ENCODE data around the gene STXBP2. TPM values are rescaled to one million over a fixed set of nuclear protein-coding genes. Genes with fewer than 3 reads are reported as not detected.

Gene STXBP2
- total RNA-seq, 1 experiment from 2014 or later = 141 TPM

GRCh38 chr19:7663706-7664105, 26.8 kb downstream of the STXBP2 start:
- RAD21 ChIA-PET (ENCODE audit: low non-redundant PET in 1 of 2, low total read pairs in 2 of 2, uncharacterized antibody in 2 of 2, unreplicated experiment in 2 of 2) = no interaction called here
- no peaks in the 10 kb centered on the region for H4K20me1 ChIP-seq (ENCODE audit: insufficient read depth)
- no peak overlapping the region for H2AFZ ChIP-seq (ENCODE audit: low read depth, low read length, poor library complexity, severe bottlenecking)
- no peaks in the 10 kb centered on the region for H3K4me1 ChIP-seq (ENCODE audit: control insufficient read depth in 1 of 2, insufficient read depth in 2 of 2, low read length in 2 of 2)
- no peak overlapping the region for H3K27ac ChIP-seq (ENCODE audit: low read depth, low read length)
- BruUV-seq (replicated peaks) = no TSS peak
- H3K4me2 ChIP-seq (ENCODE audit: low read length) = no peak overlapping the region
- CTCF ChIA-PET = no interaction called here
- H3K27me3 ChIP-seq (ENCODE audit: insufficient read depth, low read length) = no peaks in the 10 kb centered on the region
- intact Hi-C loops (cut with micrococcal nuclease) = no loop called here
- H3K79me2 ChIP-seq (ENCODE audit: insufficient read depth, low read length) = no peaks in the 10 kb centered on the region
- H3K9me2 ChIP-seq (ENCODE audit: insufficient read depth) = no peaks in the 10 kb centered on the region
- H3K4me3 ChIP-seq (replicated peaks in 1 of 2; ENCODE audit: low read depth in 1 of 2, low read length in 2 of 2) = no peak overlapping the region
- H3K9ac ChIP-seq (ENCODE audit: low read length) = no peak overlapping the region
- DNase-seq (ENCODE audit: low read depth, low spot score) (no peak), ATAC-seq (no peak)
- no peaks in the 10 kb centered on the region for H3K9me3 ChIP-seq (ENCODE audit: control insufficient read depth in 1 of 2, insufficient read depth in 1 of 2, low read depth in 1 of 2, low read length in 2 of 2)
- TF ChIP-seq POLR2AphosphoS5 (IDR thresholded peaks at IDR 0.05; ENCODE audit: low read depth, low read length) (no peak), TCF7L2 (IDR thresholded peaks at IDR 0.05; ENCODE audit: borderline replicate concordance, extremely low read depth, insufficient read depth, insufficient read length) (no peak), RAD21 (IDR thresholded peaks at IDR 0.05; ENCODE audit: low read depth) (no peak), SIN3A (IDR thresholded peaks at IDR 0.05; ENCODE audit: low read depth) (no peak)
- TF ChIP-seq, protein P1, sequence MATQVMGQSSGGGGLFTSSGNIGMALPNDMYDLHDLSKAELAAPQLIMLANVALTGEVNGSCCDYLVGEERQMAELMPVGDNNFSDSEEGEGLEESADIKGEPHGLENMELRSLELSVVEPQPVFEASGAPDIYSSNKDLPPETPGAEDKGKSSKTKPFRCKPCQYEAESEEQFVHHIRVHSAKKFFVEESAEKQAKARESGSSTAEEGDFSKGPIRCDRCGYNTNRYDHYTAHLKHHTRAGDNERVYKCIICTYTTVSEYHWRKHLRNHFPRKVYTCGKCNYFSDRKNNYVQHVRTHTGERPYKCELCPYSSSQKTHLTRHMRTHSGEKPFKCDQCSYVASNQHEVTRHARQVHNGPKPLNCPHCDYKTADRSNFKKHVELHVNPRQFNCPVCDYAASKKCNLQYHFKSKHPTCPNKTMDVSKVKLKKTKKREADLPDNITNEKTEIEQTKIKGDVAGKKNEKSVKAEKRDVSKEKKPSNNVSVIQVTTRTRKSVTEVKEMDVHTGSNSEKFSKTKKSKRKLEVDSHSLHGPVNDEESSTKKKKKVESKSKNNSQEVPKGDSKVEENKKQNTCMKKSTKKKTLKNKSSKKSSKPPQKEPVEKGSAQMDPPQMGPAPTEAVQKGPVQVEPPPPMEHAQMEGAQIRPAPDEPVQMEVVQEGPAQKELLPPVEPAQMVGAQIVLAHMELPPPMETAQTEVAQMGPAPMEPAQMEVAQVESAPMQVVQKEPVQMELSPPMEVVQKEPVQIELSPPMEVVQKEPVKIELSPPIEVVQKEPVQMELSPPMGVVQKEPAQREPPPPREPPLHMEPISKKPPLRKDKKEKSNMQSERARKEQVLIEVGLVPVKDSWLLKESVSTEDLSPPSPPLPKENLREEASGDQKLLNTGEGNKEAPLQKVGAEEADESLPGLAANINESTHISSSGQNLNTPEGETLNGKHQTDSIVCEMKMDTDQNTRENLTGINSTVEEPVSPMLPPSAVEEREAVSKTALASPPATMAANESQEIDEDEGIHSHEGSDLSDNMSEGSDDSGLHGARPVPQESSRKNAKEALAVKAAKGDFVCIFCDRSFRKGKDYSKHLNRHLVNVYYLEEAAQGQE (IDR thresholded peaks at IDR 0.05; ENCODE audit: low read depth) = no peak
- POLR2A ChIA-PET = no interaction called here
- H3K36me3 ChIP-seq (ENCODE audit: control insufficient read depth in 1 of 2, insufficient read depth in 2 of 2, low read length in 2 of 2) = no peaks in the 10 kb centered on the region

DNA sequence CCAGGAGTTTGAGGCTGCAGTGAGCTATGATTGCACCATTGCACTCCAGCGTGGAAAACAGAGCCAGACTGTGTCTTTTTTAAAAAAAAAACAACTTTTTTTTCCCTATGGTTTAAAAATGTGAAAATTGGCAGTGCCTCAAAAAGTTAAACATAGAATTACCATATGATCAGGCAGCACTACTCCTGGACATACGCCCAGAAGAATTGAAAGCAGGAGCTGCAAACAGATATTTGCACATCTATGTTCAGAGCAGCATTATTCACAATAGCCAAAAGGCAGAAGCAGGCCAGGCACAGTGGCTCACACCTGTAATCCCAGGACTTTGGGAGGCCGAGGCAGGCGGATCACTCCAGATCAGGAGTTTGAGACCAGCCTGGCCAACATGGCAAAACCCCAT, 28.2 kb downstream of the STXBP2 start:
- no peak for DNase-seq (ENCODE audit: low read depth, low spot score)
- ATAC-seq = no peak
- ChIA-PET RAD21 (ENCODE audit: low non-redundant PET in 1 of 2, low total read pairs in 2 of 2, uncharacterized antibody in 2 of 2, unreplicated experiment in 2 of 2) (no interaction called here), POLR2A (interaction anchor here (1.3 kb wide), 1 partner anchor 16 kb away, joined by 3 read pairs; the partner anchor contains the start of gene TRAPPC5), CTCF (interaction anchor here (1.2 kb wide), 1 partner anchor 16 kb away, joined by 3 read pairs; the partner anchor contains the start of gene TRAPPC5)
- Histone ChIP-seq H3K36me3 (ENCODE audit: control insufficient read depth in 1 of 2, insufficient read depth in 2 of 2, low read length in 2 of 2) (no peaks in the 10 kb centered on the region), H3K27me3 (ENCODE audit: insufficient read depth, low read length) (no peaks in the 10 kb centered on the region), H2AFZ (ENCODE audit: low read depth, low read length, poor library complexity, severe bottlenecking) (no peak overlapping the region), H3K79me2 (ENCODE audit: insufficient read depth, low read length) (no peaks in the 10 kb centered on the region), H3K4me3 (replicated peaks in 1 of 2; ENCODE audit: low read depth in 1 of 2, low read length in 2 of 2) (no peak overlapping the region), H4K20me1 (ENCODE audit: insufficient read depth) (no peaks in the 10 kb centered on the region), H3K4me2 (ENCODE audit: low read length) (no peak overlapping the region), H3K27ac (ENCODE audit: low read depth, low read length) (no peak overlapping the region), H3K4me1 (ENCODE audit: control insufficient read depth in 1 of 2, insufficient read depth in 2 of 2, low read length in 2 of 2) (no peaks in the 10 kb centered on the region), H3K9me2 (ENCODE audit: insufficient read depth) (no peaks in the 10 kb centered on the region), H3K9ac (ENCODE audit: low read length) (no peak overlapping the region), H3K9me3 (ENCODE audit: control insufficient read depth in 1 of 2, insufficient read depth in 1 of 2, low read depth in 1 of 2, low read length in 2 of 2) (no peaks in the 10 kb centered on the region)
- intact Hi-C loops (cut with micrococcal nuclease) = no loop called here
- no TSS peak for BruUV-seq (replicated peaks)
- TF ChIP-seq EGR1 (IDR thresholded peaks at IDR 0.05; ENCODE audit: low read depth) (no peak), ATF3 (IDR thresholded peaks at IDR 0.05) (no peak), EZH2 (IDR thresholded peaks at IDR 0.05) (no peak), SRF (IDR thresholded peaks at IDR 0.05; ENCODE audit: low read depth) (no peak), POLR2A (IDR thresholded peaks at IDR 0.05; ENCODE audit: borderline replicate concordance, extremely low read depth, insufficient read depth, insufficient read length) (no peak), RAD21 (IDR thresholded peaks at IDR 0.05; ENCODE audit: low read depth) (no peak), ELF1 (IDR thresholded peaks at IDR 0.05; ENCODE audit: borderline replicate concordance, low read depth) (no peak), TCF7L2 (IDR thresholded peaks at IDR 0.05; ENCODE audit: borderline replicate concordance, extremely low read depth, insufficient read depth, insufficient read length) (no peak), CEBPB (IDR thresholded peaks at IDR 0.05; ENCODE audit: low read depth) (no peak), ZNF274 (IDR thresholded peaks at IDR 0.05; ENCODE audit: low read depth, low read length) (no peak)
- TF ChIP-seq, protein P1 (IDR thresholded peaks at IDR 0.05; ENCODE audit: low read depth) = no peak
